ENCODE measurements around the gene ANKRD55. TPM values are rescaled to one million over a fixed set of nuclear protein-coding genes. Genes with fewer than 3 reads are reported as not detected.
"Not testable (repeated sequence)": the region's sequence is repeated elsewhere in the genome, so short reads cannot be mapped to it uniquely, and the experiment has no call there.

The ANKRD55 gene
- polyA plus RNA-seq (ENCODE audit: insufficient read length in 3 of 3) = 1 to 10 TPM; 1.1 to 1.3 (median 1.1) TPM

DNA sequence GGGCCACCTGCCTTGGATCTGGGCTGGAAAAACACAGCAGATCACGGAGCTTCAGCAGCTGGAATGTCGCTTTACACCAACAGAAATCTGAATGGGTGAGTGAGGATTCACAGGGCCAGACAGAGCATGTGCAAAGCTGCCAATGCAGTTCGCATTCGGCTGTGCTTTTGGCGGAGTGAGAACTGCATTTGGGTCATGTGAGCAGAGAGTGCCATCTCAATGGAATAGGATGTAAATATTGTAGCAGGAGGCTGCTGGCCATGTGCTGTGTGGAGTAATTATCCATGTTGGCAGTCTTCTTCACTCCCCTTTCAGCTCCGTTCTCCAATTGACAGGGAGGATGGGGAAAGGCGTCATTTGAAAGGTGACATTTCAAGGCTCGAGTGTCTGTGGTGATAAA is at the start of gene ANKRD55:
TSS of gene ANKRD55 (minus strand) at position 101 of the 400 bp plus-strand sequence. CDS start 417 bp downstream, outside the sequence.
- no peak for DNase-seq (ENCODE audit: low read depth in 3 of 3, low spot score in 2 of 3)

DNA sequence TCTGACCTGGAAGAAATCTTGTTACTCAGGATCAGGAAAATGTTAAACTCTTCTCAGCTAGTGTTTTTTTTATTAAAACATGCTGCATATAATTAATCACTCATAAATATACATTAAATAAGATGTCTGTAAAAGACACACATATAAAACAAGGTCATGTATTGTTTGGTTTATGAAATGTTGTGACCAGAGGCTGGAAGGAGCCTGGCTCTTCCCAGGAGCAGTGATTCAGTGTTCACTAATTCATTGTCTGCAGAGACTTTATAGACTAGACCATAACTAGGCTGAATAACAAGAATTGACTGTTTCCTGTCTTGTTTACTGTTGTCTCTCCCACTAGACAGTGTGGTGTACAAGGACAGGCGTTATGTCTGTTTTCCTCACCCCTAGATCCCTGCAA is 49.1 kb upstream of the ANKRD55 start:
- DNase-seq (ENCODE audit: low read depth in 3 of 3, low spot score in 2 of 3) = no peak

DNA sequence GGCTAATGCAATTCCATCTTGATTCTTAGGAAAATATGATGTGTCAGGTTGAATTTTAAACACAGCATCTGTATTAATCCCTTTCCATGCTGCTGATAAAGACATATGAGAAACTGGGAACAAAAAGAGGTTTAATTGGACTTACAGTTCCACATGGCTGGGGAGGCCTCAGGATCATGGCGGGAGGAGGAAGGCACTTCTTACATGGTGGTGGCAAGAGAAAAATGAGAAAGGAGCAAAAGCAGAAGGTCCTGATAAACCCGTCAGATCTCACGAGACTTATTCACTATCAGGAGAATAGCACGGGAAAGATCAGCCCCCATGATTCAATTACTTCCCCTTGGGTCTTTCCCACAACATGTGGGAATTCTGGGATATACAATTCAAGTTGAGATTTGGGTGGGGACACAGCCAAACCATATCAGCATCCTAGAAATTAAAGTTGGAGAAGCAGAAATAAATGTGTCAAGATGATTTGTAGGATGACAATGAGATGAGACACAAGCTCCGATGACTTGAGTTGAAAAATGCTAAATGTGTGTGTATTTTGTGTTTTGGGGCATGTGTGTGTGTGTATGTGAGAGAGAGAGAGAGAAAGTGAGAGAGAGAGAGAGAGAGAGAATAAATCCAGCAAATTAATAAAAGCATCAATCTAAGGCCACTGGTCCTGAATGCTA is 48.5 kb upstream of the ANKRD55 start:
- no peak for DNase-seq (ENCODE audit: low read depth in 3 of 3, low spot score in 2 of 3)

DNA sequence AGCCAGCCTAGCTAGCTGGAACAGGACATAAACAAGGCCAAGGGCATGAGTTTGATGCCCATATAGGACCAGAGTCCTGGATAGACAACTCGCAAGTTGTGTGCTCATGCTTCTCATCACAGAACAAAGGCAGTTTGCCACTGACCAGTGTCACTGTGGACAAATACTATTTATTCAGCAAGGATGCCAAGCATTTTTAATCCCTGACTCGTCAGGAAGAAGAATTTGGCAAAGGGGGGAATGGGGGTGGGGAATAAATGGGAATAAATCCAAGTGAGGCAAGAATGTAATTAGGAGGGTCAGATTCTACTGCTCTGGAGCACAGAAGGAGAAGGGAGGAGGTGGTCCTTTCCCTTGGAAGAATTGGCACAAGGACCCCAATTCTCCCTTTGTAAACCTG is 46.8 kb upstream of the ANKRD55 start:
- DNase-seq (ENCODE audit: low read depth in 3 of 3, low spot score in 2 of 3) = no peak

DNA sequence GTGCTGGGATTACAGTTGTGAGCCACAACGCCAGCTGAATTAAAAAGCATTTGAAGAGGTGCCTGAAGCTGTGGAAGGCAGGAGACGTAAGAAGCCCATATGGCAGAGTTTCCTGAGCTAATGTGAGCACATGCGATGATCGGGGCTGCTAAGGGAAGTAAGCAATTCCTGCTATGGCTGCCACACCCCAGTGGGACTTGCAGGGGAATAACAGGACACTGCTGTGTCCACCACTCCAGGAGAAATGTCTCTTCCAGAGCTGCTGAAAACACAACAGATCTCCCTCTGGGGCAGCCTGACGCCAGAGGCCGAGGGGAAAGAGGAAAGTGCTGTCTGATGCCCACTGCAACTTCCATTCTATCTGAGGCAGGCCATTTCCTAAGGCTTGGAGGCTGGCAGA is 46.2 kb upstream of the ANKRD55 start:
- DNase-seq (ENCODE audit: low read depth in 3 of 3, low spot score in 2 of 3) = no peak

DNA sequence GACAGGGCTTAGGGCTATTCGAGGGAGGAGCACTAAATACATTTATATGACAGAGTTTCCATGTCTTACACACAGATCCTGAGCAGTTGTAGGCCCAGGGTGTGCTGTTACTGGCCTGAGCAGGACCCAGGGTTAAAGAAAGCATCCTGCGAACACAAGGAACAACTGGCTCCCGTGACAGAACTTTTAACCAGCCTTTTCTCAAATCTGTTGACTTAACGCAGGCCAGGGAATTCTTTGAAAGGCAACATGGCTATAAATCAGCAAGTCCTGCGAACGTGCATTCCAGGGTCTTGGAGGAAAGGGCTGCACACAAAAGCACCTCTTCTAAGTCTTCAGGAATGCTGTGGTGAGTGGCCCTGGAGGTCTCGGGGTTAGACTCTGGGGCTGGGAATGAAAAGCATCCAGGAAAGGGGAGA is 45.2 kb upstream of the ANKRD55 start:
- peak in 1 of 3 donors; percentile 43 for DNase-seq (ENCODE audit: low read depth in 3 of 3, low spot score in 2 of 3)

DNA sequence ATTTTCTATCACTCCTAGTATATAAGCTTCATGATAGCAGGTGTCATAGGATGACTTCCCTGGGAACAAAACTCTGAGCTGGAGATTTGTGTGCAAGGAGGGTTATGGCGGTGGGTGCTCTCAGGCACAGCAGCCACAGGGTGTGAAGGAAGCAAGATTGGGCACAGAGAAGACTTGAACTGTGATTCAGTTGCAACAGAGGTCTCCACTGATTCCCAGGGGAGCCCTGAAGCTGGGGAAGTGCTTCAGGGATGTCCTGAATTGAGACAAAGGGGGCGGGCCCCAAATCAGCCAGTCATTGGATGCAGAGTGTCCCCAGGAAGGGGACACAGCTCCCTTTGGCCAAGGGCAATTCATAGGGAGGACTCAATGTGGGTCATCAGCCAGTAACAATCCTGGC is 44.4 kb upstream of the ANKRD55 start:
- DNase-seq (ENCODE audit: low read depth in 3 of 3, low spot score in 2 of 3) = no peak

DNA sequence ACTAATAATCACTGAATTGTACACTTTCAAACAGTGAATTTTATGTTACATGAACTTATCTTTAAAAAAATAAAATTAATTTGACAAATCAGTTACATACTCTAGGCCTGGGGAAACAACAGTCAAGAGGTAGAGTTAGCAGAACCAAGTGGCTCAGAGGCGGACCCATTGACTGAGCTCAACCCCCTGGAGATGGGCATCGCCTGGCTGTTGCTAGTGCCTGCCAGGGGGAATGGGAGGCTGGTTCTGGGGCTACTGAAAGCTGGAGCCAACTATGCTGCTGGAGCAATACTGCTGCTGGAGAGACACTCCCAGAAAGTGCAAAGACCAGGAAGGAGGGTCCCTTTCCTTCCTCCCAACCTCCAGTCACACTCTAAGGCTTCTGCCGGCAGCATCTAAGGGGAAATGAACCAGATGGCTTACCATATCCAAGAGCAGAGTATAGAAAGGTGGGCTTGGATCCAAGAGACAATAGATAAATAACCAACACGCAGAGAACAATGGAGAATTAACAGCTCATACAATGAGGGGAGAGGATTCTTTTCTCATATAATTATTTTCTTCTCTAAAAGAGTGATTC is 40.3 kb upstream of the ANKRD55 start:
- no peak for DNase-seq (ENCODE audit: low read depth in 3 of 3, low spot score in 2 of 3)

DNA sequence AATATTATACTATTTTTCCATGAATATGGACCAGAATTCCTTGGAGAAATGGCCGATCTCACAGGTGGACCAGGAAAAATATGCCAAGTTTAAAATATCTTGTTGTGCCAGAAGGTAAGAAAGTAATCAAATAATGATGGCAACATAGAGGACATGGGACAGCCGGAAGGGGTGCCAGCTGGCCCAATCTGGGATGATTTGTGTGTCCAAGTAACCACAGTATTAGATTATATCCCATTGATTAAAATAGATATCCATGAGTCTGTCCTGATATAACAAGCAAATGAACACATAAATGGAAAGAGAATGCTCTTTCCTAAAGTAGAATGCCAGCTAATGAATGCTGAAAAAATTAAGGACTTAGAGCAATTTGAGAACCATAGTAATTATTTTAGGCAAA is 39.6 kb upstream of the ANKRD55 start:
- DNase-seq (ENCODE audit: low read depth in 3 of 3, low spot score in 2 of 3) = no peak

DNA sequence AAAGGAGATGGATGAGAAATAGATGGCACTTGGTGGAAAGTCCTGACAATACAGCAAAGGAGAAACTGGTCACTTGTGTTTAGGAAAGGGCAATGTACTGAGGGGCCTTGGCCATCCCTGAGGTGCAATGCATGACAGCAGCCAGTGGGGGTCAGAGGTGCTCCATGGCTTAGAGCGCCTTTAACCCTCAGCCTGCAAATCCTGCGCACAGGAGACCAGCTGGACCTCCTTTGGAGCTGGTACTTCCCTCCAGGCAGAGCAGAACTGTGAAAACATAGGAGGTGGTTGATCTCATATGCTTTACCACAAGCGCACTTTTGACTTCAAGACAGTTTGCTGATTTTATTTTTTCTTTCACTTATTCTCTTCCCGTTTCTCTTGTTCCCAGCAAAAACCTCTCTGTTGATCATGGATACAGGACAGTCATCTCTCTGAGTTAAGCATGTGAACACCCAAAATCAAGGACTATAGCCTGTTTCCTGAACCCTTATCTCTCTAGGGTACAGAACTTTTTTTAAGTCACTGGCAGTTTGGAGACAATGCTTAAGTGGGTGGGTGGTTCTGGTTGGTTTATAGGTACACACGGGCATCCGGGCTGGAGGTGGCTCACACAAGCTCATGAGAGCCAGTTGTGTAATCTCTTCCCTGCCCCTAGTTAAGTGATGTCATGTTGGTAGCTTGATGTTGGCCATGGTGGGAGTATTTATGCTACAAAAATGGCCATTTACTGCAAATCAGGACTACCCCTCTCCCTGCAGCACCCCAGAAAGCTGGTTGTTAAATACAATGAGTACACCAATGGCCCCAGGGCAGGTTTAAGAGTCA is 37.6 kb upstream of the ANKRD55 start:
- DNase-seq (ENCODE audit: low read depth in 3 of 3, low spot score in 2 of 3) = peak; percentile 74 to 85 (median 78)

DNA sequence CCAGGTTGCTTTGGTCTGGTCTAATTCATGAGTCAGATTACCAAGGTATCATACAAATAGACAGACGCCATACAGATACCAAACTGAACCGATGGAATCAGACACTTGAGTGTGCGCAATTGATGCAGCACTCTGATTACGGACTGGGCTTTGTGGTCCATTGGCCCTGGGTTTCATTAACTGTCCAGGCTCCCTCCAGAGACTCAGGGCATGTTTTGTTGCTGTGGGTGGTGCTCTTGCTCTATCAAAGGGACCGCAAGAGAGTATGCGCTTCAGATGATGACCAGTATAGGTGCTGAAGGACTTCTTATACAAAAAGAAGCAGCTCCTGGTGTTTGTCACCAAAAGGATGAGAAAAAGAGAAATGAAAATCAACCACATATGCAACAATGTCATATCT is 36.9 kb upstream of the ANKRD55 start:
- DNase-seq (ENCODE audit: low read depth in 3 of 3, low spot score in 2 of 3) = no peak

DNA sequence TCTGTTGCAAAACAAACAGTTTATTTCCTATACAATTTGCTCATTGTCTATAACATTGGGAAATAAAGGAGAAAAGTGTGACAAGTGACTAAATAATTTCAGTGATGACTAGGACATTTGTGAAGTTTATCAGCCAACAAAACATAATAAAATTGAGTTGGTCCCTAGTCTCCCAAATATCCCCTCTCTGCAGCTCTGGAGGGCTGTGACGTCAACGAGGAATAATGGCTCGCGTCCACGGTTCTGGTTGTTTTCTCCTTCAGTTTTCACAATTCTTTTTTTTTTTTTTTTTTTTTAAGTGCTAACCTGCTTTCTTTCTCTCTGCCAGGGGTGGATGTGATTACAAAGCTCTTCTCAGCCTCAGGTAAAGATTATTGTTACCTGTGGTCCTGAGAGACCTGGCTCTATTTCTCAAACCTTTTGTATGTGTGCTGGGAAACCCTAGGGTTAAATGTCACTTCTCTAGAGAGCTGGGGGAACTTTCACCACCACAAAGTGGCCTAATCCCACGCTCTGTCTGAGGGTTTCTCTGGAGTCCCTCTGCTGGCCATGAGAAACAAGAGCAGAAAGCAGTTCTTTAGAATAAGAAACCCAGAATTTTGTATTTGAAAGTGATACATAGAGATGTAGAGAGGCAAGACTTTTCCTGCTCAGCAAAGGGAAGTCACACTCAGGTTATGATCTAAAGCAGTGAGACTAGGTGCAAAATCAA is 36.2 kb upstream of the ANKRD55 start:
- DNase-seq (ENCODE audit: low read depth in 3 of 3, low spot score in 2 of 3) = no peak

DNA sequence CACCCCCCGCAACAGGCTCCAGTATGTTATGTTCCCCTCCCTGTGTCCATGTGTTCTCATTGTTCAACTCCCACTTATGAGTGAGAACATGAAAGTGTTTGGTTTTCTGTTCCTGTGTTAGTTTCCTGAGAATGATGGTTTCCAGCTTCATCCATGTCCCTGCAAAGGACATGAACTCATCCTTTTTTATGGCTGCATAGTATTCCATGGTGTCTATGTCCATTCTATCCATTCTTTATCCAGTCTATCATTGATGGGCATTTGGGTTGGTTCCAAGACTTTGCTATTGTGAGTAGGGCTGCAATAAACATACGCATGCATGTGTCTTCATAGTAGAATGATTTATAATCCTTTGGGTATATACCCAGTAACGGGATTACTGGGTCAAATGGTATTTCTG is 35.6 kb upstream of the ANKRD55 start:
- not testable (repeated sequence) for DNase-seq (ENCODE audit: low read depth in 3 of 3, low spot score in 2 of 3)

DNA sequence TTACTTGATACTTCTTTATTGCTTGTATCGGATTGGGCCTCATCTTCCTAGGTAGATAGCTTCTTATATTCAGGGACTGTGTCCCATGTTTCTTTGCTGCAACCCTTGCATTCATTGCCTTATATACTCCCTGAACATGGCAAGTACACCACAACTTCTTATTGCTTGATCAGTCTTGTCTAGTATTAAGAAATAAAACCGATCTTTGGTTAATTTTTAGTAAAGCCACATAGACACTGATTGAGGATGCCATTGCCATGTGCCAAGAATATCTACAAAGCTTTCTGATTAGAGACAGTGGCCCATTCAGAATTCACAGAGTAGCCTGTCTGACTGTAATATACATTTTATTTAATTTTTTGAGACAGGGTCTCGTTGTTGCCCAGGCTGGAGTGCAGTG is 34.7 kb upstream of the ANKRD55 start:
- no peak for DNase-seq (ENCODE audit: low read depth in 3 of 3, low spot score in 2 of 3)

DNA sequence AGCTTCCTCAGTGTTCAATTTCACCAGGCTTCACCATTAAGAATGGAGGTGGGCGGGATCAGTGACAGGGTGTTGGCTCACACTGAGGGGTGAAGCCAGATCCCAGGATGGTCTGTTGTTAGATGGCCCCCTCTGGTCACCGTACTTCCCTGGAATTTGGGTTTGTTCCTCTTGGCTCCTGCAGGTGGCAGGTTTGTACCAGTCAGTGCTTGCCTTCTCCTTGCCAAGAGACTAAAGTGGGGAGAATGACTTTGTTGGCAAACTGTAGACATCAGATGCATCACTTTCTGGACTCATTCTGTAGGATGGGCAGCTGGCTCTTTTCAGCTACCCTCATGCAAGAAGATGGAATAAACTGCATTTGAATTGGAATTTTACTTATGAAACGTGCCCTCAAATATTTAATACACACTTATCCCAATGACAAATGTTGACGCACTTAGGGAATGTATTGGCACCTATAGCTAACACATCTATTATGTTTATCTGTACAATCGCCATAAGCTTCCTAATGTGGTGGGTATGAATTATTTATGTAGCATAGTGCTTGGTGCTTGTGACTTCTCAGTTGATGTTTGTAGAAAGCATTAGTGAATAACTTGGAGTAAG is 31.4 kb upstream of the ANKRD55 start:
- DNase-seq (ENCODE audit: low read depth in 3 of 3, low spot score in 2 of 3) = no peak

DNA sequence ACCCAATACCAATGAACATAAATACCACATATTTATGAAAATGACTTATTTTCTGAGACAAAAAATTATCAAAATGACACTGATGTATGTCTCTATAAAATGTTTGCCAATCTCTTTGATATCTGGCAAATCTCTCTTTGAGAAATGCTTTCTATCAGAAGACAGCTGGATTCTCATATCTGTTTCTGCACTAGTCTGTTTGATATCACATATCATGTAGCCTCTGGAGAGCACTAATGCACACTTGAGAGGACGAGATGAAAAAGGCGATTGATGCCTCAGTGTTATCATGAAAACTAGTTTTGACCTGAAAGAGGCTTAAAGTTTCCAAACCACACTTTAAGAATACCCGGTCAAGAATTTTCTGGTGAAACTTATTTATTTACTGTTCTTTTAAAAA is 29.1 kb upstream of the ANKRD55 start:
- no peak for DNase-seq (ENCODE audit: low read depth in 3 of 3, low spot score in 2 of 3)

DNA sequence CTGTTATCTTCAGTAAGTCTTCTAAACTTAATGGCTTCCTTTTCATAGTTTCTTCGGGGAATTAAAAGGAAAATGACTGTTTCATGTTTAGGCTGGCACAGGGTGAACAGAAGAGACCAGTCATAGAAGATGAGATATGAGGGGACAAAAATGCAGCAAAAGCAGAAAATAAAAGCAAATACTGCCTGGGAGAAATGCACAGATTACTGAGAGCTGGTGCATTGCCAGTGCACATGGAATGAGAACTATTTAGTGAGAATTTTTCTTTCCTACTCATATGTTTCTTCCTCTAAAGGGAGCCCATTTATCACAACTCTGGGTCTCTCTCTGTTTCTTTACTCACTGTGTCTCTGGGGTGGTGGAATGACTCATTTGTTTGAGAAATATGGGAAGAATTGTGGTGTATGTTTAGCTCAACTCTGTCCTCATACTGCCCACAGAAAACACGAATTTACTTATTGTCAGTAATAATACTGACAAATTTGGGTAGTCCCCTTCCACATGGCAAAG is 25.9 kb upstream of the ANKRD55 start:
- no peak for DNase-seq (ENCODE audit: low read depth in 3 of 3, low spot score in 2 of 3)

DNA sequence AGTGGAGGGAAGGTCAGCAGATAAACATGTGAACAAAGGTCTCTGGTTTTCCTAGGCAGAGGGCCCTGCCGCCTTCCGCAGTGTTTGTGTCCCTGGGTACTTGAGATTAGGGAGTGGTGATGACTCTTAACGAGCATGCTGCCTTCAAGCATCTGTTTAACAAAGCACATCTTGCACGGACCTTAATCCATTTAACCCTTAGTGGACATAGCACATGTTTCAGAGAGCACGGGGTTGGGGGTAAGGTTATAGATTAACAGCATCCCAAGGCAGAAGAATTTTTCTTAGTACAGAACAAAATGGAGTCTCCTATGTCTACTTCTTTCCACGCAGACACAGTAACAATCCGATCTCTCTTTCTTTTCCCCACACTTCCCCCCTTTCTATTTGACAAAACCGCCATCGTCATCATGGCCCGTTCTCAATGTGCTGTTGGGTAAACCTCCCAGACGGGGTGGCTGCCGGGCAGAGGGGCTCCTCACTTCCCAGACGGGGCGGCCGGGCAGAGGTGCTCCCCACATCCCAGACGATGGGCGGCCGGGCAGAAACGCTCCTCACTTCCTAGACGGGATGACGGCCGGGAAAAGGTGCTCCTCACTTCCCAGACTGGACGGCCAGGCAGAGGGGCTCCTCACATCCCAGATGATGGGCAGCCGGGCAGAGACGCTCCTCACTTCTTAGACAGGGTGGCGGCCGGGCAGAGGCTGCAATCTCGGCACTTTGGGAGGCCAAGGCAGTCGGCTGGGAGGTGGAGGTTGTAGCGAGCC is 24.8 kb upstream of the ANKRD55 start:
- not testable (repeated sequence) for DNase-seq (ENCODE audit: low read depth in 3 of 3, low spot score in 2 of 3)

DNA sequence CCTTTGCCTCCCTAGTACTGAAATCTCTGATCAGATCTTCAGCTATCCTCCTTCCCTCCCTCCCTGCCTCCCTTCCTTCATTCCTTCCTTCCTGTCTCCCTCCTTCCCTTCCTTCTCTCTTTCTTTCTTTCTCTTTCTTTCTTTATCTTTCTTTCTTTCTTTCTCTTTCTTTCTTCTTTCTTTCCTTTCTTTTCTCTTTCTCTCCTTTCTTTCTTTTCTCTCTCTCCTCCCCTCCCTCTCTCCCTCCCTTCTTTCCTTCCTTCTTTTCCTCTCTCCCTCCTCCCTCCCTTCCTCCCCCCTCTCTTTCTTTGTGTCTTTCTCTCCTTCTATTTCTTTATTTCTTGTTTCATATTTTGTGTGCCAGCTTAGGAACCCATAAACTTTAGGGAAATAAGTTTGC is 23.9 kb upstream of the ANKRD55 start:
- no peak for DNase-seq (ENCODE audit: low read depth in 3 of 3, low spot score in 2 of 3)

DNA sequence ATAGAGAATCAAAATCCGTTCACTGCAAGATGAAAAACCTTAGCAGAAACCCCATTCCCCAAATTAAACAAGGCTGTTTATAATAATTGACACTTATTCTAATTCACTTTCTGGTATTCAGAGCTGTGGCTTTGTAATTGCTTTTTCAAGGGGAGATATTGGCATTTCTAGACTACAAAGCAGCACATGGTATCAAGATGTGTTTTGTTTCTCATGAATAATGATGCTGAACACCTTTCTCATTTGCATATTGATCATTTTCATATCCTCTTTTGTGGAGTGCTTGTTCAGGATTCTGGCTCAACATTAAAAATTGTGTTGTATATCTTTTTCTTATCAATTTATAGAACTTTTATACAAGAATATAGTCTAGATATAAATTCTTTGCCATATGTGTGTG is 22.4 kb upstream of the ANKRD55 start:
- DNase-seq (ENCODE audit: low read depth in 3 of 3, low spot score in 2 of 3) = no peak
